GM12878 (cell line): ENCODE measurements around the gene TET3.

ENCODE experiments used
- ASH2L ChIP-seq: fragments of 300-600, 200-600 bp; sonication (generic); IDR thresholded peaks from 2 replicates; pipeline ENCODE4 v1.6.1; 2017; ENCODE audit warnings: low read depth, mild to moderate bottlenecking, borderline replicate concordance
- EP300 ChIP-seq, 2 experiments: fragments of 150-350 bp in 1 of 2; IDR thresholded peaks; 2 replicates each; pipeline ENCODE4 v1.6.1; 2011 to 2012; ENCODE audit warnings: low read depth in 2 of 2, low read length in 2 of 2, borderline replicate concordance in 1 of 2, improper control_type of control experiment in 1 of 2, inconsistent platforms in 1 of 2; ENCODE audit not compliant: control insufficient read depth in 1 of 2
- FOXM1 ChIP-seq: IDR thresholded peaks from 2 replicates; pipeline ENCODE4 v1.6.1; 2012; ENCODE audit warnings: low read depth, mild to moderate bottlenecking, inconsistent platforms, low read length, moderate library complexity
- HDAC2 ChIP-seq: fragments of 200-600 bp; sonication (generic); IDR thresholded peaks from 2 replicates; pipeline ENCODE4 v1.6.1; 2017
- MAX ChIP-seq: IDR thresholded peaks from 2 replicates; pipeline ENCODE4 v1.6.1; 2012; ENCODE audit warnings: low read depth, low read length, improper control_type of control experiment
- POLR2AphosphoS2 ChIP-seq: IDR thresholded peaks from 2 replicates; pipeline ENCODE4 v1.6.1; 2011; ENCODE audit warnings: low read depth, mild to moderate bottlenecking, low read length, improper control_type of control experiment, moderate library complexity
- SMAD1 ChIP-seq: fragments of 450-650 bp; IDR thresholded peaks from 2 replicates; pipeline ENCODE4 v1.6.1; 2018; ENCODE audit warnings: mild to moderate bottlenecking, low read depth; ENCODE audit not compliant: partially characterized antibody
- TAF1 ChIP-seq: IDR thresholded peaks from 2 replicates; pipeline ENCODE4 v1.6.1; 2011; ENCODE audit warnings: mild to moderate bottlenecking, low read depth, low read length, borderline replicate concordance
- TF ChIP-seq, protein P1 (sequence below), 3 experiments: IDR thresholded peaks in 2 of 3; conservative IDR thresholded peaks in 1 of 3; 2 replicates each; pipeline ENCODE4 v1.5.1; 2011; ENCODE audit warnings: low read depth in 3 of 3, low read length in 3 of 3, mild to moderate bottlenecking in 3 of 3, control low read depth in 2 of 3, moderate library complexity in 2 of 3, inconsistent platforms in 1 of 3, mixed read lengths in 1 of 3; ENCODE audit not compliant: control insufficient read depth in 2 of 3, insufficient read depth in 1 of 3; ENCODE audit errors: extremely low read depth in 1 of 3
- TF ChIP-seq, protein P2 (sequence below): fragments of 450-650 bp; IDR thresholded peaks from 2 replicates; pipeline ENCODE4 v1.6.1; 2014; ENCODE audit warnings: mild to moderate bottlenecking

- TF ChIP-seq EP300 (IDR thresholded peaks at IDR 0.05; ENCODE audit: borderline replicate concordance in 1 of 2, control insufficient read depth in 1 of 2, low read depth in 2 of 2, low read length in 2 of 2) = no peak
- no peak for TF ChIP-seq POLR2AphosphoS2
- no peak for TF ChIP-seq ASH2L
- TF ChIP-seq MAX = no peak
- no peak for TF ChIP-seq SMAD1
- TF ChIP-seq TAF1 = no peak
- TF ChIP-seq, protein P1, sequence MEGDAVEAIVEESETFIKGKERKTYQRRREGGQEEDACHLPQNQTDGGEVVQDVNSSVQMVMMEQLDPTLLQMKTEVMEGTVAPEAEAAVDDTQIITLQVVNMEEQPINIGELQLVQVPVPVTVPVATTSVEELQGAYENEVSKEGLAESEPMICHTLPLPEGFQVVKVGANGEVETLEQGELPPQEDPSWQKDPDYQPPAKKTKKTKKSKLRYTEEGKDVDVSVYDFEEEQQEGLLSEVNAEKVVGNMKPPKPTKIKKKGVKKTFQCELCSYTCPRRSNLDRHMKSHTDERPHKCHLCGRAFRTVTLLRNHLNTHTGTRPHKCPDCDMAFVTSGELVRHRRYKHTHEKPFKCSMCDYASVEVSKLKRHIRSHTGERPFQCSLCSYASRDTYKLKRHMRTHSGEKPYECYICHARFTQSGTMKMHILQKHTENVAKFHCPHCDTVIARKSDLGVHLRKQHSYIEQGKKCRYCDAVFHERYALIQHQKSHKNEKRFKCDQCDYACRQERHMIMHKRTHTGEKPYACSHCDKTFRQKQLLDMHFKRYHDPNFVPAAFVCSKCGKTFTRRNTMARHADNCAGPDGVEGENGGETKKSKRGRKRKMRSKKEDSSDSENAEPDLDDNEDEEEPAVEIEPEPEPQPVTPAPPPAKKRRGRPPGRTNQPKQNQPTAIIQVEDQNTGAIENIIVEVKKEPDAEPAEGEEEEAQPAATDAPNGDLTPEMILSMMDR (IDR thresholded peaks at IDR 0.05 in 2 of 3, conservative IDR thresholded peaks at IDR 0.05 in 1 of 3; ENCODE audit: control insufficient read depth in 2 of 3, extremely low read depth in 1 of 3, insufficient read depth in 1 of 3, low read depth in 3 of 3, low read length in 3 of 3) = peak; percentile 24 to 55 (median 47); a peak in 4 of 6 replicates
- TF ChIP-seq FOXM1 = no peak
- TF ChIP-seq HDAC2 = no peak
- TF ChIP-seq, protein P2, sequence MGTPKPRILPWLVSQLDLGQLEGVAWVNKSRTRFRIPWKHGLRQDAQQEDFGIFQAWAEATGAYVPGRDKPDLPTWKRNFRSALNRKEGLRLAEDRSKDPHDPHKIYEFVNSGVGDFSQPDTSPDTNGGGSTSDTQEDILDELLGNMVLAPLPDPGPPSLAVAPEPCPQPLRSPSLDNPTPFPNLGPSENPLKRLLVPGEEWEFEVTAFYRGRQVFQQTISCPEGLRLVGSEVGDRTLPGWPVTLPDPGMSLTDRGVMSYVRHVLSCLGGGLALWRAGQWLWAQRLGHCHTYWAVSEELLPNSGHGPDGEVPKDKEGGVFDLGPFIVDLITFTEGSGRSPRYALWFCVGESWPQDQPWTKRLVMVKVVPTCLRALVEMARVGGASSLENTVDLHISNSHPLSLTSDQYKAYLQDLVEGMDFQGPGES = no peak
These were observed 11.1 kb downstream of the TET3 start for GRCh38 chr2:73995810-73996209.
